Medulla oblongata (tissue), 1 donor: ENCODE data around the gene PLD5.
A peak's percentile ranks its signal among the peaks of the same experiment; 100 is the strongest.
"Not testable (repeated sequence)": the region's sequence is repeated elsewhere in the genome, so short reads cannot be mapped to it uniquely, and the experiment has no call there.

Source experiments
- DNase-seq: peaks from one replicate; pipeline ENCODE4 v3.0.0-alpha.2; 2015; ENCODE audit errors: extremely low spot score

PLD5 gene

DNA sequence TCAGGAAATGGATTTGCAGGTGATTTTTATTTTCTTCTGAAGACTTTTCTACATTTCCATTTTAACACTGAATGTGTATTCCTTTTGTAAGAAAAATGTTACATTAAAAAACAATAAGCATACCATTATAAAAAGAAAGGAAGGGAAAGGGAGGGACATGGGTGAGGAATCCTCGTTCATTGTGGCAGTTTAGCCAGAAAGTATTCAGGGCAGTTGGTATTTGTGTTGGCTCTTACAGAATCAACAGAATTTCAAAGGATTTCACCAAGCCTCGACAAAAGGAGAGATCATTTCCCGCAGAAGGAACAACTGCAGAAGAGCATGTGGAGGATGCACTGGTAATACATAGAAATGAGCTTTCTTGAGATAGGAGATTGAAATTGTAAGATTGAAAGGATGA, 35.0 kb downstream of the PLD5 start:
- DNase-seq = no peak

DNA sequence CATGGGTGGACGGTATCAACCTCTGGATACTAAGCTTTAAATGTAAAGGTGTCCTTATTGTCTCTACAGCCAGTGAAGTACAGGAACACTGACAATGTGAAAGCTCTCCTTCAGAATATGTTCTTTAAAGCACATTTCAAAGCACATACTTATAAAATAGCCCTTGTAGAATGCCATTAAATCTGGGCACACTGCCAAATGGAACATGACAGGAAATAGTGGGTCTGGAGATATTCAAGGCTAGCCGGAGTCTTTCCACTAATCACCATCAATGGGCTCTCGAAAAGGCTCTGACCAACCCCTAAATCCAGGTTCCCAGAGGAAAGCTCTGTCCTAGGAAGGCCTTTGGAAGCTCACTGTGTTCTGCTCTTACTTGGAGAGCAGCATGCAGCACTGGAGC, 46.6 kb downstream of the PLD5 start:
- DNase-seq = no peak

DNA sequence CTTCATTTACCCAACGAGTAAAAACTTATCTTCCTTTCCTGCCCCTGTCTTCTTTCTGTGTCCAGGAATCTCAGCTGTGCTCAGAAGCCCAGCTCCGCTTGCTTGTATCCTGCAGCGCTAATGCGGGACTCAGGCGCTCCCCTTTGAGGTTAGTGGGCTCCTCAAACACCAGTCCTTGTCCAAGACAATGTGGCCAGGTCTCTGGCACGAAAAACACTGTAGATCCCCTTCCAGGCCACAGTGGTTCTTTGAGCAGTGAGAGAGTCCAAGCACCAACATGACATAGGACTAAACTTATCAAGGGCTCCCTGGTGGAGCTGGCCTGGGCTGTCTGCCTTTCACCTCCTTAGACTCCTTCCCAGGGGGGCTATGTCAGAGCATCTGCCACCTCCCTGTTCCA, 53.7 kb downstream of the PLD5 start:
- no peak for DNase-seq

DNA sequence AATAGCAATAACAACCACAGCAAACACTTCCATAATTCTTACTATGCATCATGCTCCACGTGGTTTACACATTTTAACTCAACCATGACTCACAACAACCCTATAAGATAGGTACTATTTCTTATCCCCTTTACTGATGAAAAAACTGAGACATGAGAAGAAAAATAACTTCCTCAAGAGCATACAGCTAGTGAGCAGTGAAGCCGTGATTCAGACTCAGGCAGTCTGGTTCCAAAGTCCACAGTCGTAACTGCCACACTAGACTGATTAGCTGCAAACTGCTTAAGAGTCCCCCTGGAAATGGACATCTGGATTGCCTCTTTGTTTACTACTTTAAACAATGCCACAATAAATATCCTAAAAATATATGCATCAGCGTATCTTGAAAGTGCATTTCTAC, 55.7 kb downstream of the PLD5 start:
- no peak for DNase-seq

DNA sequence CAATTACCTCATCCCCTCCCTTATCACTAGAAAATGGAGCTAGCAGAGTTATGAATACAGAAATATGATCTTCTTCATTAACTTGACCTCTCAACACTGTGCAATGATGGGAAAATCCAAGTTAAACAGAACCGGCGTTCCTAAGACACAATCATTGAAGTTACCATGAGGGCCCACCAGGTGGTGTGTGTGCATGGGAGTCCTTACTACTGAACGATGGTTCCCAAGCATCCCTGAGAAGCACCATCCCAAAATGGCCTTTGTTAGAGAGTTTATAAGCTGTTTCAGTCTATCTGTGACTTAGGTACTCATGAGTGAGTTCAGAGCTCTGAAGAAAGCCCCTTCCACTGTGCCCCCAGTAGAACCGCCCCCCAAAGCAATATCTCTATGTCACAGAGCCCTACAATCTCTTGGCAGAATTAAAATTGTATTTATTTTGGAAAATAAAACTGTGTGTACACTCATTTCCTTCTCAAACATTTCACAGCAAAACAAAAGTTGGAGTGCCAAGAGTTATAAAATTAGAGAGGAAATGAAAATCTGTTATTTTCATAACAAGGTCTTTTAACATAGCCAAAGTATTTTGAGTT, 56.8 kb downstream of the PLD5 start:
- DNase-seq = peak; percentile 79

DNA sequence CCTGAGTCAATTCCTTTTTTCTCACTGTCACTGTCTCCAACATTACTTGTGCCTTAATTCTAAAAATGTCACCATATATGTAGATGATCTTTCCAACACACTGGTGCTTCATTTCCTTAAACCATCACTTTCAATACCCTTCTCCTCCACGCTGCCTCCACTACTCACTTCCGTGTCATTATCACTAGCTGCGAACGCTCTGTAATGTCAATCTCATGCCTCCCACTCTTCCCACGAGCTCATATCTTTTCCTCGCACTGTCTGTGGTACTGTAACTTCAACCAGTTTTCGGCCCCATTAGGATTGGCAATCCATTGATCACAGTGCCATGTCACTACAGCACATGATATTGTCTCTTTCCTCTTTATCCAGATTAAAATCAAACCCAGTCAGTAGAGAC, 61.6 kb downstream of the PLD5 start:
- DNase-seq = no peak

DNA sequence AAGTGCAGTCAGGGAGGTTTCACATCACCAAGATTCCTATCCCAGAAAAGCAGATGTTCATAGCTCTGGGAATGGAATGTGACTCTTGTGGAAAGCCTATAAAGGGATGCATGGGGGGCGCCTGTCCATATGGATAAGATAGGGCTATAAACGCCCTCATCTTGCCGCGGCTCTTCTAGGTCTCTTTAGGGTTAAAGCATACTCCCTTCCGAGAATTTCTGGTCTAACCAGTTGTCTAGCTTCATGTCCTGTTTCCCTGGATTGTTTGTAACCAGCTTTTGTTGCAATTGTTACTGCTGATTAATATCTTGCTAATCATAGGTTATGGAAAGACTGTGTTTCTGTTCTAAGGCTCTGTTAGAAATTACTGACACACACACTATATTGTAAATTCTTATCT, 64.8 kb downstream of the PLD5 start:
- DNase-seq = not testable (repeated sequence)

DNA sequence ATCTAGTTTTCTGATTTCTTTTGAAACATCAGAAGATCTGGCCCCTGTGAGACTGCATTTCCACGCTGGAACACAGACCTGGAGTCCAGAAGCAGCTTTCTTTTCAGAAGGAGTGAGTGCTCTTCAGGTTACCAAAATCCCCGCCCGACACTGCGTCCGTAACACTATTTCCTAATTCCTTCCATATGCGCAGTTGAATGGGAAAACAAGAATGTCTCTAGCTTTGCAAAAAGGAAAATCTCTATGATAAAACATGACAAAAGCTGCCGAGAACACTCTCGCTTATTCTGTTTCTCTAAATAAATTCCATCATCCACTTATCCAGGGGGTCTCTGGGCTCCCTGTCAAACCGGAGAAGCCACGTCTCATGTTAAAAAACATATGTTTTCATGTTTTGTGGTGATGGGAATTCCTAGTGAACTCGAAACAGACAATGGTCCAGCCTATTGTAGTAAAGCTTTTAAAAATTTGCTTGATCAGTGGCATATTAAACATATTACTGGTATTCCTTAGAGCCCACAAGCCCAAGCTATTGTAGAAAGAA, 67.7 kb downstream of the PLD5 start:
- DNase-seq = no peak

DNA sequence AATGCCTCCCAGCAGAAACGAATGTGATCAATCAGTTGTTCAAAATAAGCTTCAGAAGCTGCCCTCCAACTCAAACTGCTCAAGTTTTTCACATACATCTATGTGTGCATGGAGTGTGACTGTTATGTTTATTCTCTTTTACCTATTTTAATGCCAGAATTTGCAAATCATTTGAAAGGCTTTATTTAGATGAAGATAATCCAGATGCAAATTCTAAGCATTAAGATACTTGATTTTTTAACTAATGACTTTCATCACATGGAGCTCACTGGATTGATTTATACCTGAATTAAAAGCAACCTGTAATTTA, 69.5 kb downstream of the PLD5 start:
- no peak for DNase-seq

DNA sequence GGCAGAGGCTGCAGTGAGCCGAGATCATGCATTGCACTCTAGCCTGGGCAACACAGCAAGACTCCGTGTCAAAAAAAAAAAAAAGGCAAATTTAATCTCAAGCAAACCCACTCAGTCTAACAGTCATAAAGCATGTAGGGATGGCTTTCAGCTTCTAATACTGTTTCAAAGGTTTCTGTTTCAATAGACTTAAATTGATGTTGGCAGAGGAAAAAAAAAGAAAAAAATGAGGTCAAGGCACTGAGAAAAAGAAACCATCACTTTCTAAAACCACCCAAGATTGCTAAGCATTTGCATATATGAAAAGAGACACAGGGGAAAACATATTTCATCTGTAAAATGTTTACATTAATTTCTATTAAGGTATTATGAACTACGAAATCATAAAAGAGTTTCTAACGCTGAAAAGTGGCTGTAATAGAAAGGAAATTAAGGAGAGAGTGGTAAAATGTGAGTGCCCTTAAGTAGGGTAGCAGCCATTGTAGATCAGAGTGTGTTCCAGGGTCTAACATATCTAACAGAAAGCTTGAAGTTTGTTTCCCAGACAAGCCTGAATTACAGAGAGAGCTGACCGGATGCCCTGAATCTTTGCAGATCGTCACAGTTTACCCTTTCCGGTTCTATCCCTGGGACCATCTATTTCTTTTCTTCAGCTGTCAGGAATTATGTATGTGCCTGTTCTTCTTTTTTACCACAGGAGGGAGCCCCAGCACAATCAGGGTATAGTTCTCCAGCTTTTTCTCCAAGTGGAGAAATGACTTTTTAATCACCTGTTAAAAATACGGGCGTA, 70.0 kb downstream of the PLD5 start:
- DNase-seq = peak; percentile 64

DNA sequence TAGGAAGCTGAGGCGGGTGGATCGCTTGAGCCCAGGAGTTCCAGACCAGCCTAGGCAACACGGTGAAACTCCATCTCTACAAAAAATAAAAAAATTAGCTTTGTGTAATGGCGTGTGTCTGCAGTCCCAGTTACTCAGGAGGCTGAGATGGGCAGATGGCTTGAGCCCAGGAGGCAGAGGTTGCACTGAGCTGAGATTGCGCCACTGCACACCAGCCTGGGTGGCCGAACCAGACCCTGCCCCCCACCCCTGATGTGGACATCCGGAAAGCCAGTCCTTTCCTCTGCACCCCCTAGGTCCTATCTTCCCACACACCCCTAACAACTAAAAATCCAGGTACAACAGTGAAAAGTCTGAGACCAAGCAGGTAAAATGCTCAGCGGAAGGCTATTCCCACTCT, 71.9 kb downstream of the PLD5 start:
- no peak for DNase-seq

DNA sequence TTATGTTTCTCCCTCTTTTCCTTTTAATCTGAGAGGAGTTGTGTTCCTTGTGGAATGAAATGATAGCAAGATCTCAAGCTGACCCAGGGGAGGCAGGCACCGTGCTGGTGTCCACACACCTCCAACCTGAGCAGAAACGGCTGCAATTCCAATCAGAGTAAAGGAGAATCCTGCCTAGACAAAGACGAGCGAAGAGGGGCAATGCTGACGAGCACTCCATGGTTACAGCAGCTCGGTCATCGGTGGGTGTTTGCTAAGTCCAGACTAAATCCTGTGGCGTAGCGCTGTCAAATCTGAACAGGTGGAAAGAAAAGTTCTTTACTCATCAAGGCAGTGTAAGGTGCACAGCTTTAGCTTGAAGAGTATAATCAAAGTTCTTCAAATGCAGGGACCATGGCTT, 74.8 kb downstream of the PLD5 start:
- no peak for DNase-seq

DNA sequence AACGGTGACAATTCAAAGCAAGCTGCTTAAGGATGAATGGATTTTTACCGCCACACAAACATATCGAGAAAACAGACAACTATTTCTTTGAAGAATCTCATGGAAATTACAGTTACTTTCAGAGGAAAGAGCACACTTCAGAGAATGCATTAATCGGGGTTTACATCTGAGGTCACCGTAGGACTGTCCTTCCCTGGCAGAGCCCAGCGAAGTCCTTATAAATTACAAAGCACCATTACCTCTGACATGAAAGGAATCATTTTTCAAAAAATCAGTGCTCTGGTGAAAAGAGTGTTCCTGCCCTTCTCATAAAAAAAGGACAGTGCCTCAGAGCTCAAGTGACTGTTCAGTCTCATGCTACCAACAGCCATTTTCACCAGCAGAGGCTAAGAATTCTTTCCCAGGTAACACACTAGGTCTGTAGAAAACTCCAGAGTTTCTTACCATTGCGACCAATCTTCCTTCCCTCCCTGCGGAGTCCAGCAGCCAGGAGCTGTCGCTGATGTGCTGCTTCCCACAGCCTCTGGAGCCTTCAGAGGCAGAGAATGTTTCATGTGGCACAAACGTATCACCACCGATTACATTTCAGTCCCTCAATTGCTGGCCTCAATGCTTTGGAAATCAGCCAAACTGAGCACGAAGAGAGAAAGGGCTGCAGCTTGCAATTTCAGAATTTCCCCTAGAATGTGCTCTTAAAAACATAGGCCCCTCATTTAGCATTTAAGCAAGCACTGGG, 75.4 kb downstream of the PLD5 start:
- no peak for DNase-seq

DNA sequence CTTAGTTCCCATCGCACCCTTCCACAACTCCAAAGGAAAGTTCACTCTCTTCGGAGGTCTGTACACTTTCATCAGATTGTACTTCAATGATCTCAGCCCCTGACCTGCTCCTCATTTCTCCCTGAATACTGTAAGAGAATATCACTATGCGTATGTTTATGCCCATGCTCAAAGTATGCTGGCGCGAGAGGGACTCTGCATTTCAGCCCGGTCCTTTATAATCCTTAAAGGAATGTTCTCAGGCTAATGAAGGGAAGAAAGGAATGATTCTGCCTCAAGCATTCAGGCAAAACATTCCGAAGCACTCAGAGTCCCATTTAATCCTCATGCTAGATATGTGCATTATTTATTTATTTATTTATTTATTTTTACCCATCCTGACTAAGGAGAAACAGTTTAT, 76.8 kb downstream of the PLD5 start:
- no peak for DNase-seq

DNA sequence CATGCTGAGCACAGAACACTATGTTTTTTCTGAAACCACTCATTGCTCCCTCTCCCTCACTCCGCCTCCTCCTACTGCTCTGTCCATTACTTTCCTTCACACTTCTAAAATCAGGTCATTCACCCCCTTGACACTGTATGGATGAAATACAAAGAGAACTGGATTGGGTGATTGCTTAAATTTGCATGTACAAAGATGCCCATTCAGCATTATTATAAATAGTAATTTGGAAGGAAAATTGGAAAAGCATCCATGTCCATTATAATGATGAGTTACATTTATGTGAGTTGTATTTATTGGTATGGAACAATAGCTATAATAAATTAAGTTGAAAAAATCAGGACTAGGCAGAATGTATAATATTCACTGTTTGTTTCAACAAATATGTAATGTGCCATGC, 83.7 kb downstream of the PLD5 start:
- no peak for DNase-seq

DNA sequence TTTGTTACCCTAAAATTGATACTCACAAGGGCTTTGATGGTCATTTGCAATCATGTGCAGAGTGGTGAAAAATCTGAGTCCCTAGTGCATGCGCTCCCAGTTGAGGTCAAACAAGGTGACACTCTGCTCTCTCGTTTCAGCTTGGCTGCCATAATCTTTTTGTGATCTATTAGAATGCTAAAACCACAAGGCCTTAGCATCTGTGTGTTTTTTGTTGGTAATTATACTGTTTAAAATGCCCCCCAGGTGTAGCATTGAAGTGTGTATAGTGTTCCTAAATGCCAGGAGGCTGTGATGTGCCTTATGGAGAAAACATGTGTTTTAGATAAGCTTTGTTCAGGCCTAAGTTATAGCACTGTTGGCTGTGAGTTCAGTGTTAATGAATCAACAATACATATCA, 89.3 kb downstream of the PLD5 start:
- DNase-seq = no peak

DNA sequence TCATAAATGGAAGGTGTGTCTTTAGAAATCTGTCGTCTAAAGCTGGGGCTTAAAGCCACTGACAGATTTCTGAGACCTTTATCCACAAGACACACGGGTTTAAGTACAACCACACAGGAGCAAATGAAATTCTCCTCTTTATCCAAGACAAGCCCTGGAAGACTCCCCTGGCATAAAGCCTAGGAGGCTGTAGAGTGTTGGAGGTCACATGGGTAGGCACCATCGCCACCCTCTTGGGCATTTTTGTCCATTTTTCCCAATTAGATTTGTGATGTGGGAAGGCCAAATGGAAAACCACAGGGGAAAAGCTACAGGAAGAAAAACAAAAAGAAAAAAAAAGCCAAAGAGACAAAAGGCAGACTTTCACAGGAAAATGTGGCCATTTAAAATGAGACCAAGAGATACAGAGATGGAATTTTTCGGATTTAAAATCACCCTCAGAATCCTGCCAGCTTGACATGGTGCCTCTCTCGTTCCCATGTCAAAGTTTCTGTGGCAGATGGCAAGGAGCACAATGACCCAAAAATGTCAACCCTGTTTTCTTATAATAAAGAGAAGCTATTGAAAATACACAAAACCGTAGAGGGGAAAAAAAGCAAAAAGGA, 91.9 kb downstream of the PLD5 start:
- no peak for DNase-seq

DNA sequence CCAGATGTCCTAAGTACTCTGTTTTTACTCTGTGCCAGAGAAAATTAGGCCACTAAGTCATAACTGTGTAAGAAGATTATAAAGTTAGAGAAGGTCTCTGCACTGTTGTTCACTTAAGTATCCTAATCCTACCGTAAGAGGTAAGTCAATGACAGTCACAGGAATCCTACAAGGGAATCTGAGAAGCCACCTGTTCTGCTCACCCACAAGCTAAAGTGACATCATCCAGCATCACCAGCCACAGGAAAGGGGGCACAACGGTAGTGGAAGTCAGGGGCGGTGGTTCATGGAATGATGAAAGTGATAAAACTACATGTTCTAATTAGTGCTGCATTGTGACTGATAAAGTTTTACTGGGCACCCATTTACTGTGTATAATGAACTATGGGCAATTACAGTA, 92.7 kb downstream of the PLD5 start:
- DNase-seq = no peak

DNA sequence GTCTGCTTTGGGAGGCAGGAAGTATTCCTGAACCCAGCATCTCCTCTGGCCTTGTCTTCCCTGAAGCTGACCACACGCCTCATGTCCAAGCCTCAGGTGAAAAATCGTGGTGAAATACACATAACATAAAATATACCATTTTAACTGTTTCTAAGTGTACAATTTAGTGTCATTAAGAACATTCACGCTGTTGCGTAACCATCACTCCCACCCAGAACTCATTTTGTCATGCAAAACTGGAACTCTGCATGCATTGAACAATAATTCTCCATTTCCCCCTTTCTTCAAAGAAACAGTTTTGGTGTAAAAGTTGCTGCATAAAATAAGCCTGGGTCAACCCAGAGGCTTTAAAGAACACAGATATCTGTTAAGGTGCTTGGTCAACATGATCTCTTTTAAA, 93.5 kb downstream of the PLD5 start:
- DNase-seq = no peak

DNA sequence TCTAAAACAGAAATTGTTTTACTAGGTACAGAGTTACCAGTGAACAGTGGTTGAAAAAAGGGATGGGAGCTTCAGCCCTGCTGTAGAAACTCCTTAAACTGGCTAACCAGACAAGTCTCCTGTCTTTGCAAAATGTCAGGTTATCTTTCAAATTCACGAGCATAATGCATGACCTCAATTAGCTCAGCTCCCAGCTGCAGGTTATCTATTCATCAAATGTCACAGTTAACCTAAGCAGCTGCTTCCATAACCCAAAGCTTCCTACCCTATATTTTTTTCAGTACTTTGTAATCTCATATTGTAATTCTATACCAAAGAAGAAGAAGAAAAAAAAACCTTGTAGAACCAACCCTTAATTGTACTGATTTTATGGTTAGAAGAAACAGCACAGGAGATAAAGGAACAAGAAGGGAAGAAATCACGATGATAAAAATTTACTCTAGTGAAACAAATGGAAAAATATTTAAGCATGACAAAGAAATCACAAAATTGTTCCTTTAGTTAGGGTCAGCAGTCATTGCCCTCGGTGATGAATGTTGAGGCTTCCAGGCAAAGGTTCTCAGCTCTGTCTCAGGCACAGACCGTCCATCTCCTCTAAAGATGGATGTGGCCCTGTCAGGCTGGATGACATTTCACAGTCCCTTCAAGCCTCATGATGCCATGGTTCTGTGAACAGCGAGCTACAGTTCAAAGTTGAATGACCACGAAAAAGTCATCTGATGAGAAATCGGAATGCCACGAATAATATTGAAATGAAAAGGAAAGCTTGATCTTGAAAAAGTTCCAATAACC, 95.9 kb downstream of the PLD5 start:
- DNase-seq = no peak

DNA sequence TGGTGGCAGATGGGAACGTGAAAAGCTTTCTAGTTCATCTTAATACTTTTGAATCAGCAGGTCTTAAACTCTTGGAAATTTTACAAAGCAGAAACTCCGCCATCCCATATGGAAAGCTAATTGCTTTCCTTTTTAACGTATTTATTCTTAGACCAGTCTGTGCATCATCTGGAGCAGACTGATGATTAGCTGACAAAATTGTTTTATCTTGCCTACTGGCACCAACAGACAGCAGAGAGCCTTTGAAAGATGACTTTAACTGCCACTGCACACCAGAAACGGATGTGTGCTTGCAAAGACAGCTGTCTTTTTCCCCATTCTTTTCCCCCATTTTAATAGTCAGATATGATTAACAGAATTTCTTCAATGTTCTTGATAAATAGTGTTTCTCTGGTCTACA, 97.0 kb downstream of the PLD5 start:
- DNase-seq = no peak
